GM12878 (cell line): ENCODE measurements around the gene DNAH1. TPM values are rescaled to one million over a fixed set of nuclear protein-coding genes. Genes with fewer than 3 reads are reported as not detected.

Experiments used
- ATAC-seq: fragments of 200-7000 bp; cut with Tn5 transposase; 3 replicates; pipeline ENCODE4 v1.9.1; 2020; ENCODE audit warnings: mild to moderate bottlenecking, moderate library complexity
- BruUV-seq: library from RNA; stranded (reverse); fragments of 400-500 nt; replicated peaks from 2 replicates; lab custom pipeline; 2021; lab: Mats Ljungman, UMichigan
- CTCF ChIA-PET: fragments of 300-600 bp; sonication (Branson Sonifier 250); formaldehyde crosslinking; extraction: SDS; loops from one replicate; lab custom pipeline; 2021; ENCODE audit warnings: inconsistent platforms; lab: Yijun Ruan, JAX
- POLR2A ChIA-PET: fragments of 350-600 bp; formaldehyde crosslinking; extraction: SDS; loops from one replicate; lab custom pipeline; 2021; ENCODE audit warnings: inconsistent platforms; lab: Charles Lee
- RAD21 ChIA-PET: fragments of 300-600 bp; sonication (Branson Sonifier 250); formaldehyde crosslinking; loops from one replicate; lab custom pipeline; 2023; ENCODE audit warnings: antibody characterized with exemption; ENCODE audit not compliant: unreplicated experiment; lab: Charles Lee
- SMC1A ChIA-PET: fragments of 300-600 bp; sonication (Branson Sonifier 250); formaldehyde crosslinking; loops from one replicate; lab custom pipeline; 2023; ENCODE audit not compliant: unreplicated experiment, uncharacterized antibody; lab: Charles Lee
- DNase-seq: peaks from one replicate; pipeline ENCODE4 v3.0.0-alpha.2; 2011; ENCODE audit warnings: low read depth, low spot score
- FAIRE-seq: peaks from 3 replicates; lab custom pipeline; 2011; peaks lifted over from hg19 to GRCh38; lab: Jason Lieb, UNC
- H2AFZ ChIP-seq: 2 replicates; pipeline ENCODE4 v1.6.0; 2011; ENCODE audit warnings: low read depth, low read length, control low read depth; ENCODE audit not compliant: control insufficient read depth
- H3K27ac ChIP-seq: 2 replicates; pipeline ENCODE4 v1.5.1; 2011; ENCODE audit warnings: control low read depth; ENCODE audit not compliant: control insufficient read depth, insufficient read depth
- H3K27me3 ChIP-seq, 2 experiments: replicated peaks in 1 of 2; 2 replicates each; pipeline versions ENCODE4 v1.6.0 to v1.6.1; 2011; ENCODE audit warnings: low read length in 1 of 2; ENCODE audit not compliant: control insufficient read depth in 2 of 2, insufficient read depth in 2 of 2
- H3K36me3 ChIP-seq, 2 experiments: 2 replicates each; pipeline ENCODE4 v1.5.1; 2011; ENCODE audit warnings: low read length in 1 of 2; ENCODE audit not compliant: control insufficient read depth in 2 of 2, insufficient read depth in 2 of 2
- H3K4me1 ChIP-seq: 2 replicates; pipeline ENCODE4 v1.6.1; 2011; ENCODE audit warnings: mild to moderate bottlenecking, low read length, moderate library complexity, mixed read lengths; ENCODE audit not compliant: control insufficient read depth, insufficient read depth
- H3K4me2 ChIP-seq: 2 replicates; pipeline ENCODE4 v1.6.0; 2011; ENCODE audit warnings: control low read depth; ENCODE audit not compliant: control insufficient read depth, insufficient read depth
- H3K4me3 ChIP-seq: fragments of 200-600 bp; sonication (generic); 2 replicates; pipeline ENCODE4 v1.5.1; 2016
- H3K79me2 ChIP-seq: 2 replicates; pipeline ENCODE4 v1.6.0; 2011; ENCODE audit warnings: low read length; ENCODE audit not compliant: control insufficient read depth, insufficient read depth
- H3K9ac ChIP-seq: 2 replicates; pipeline ENCODE4 v1.8.0; 2011; ENCODE audit warnings: low read length, control low read depth, mixed read lengths; ENCODE audit not compliant: control insufficient read depth, insufficient read depth
- H3K9me3 ChIP-seq: replicated peaks from 3 replicates; pipeline ENCODE4 v1.5.1; 2011; ENCODE audit warnings: mild to moderate bottlenecking, low read length; ENCODE audit not compliant: control insufficient read depth, insufficient read depth
- H4K20me1 ChIP-seq: 2 replicates; pipeline ENCODE4 v1.6.0; 2011; ENCODE audit not compliant: control insufficient read depth, insufficient read depth
- BMI1 ChIP-seq: fragments of 450-650 bp; IDR thresholded peaks from 2 replicates; pipeline ENCODE4 v1.6.1; 2016; ENCODE audit warnings: mild to moderate bottlenecking, moderate library complexity, borderline replicate concordance
- CHD4 ChIP-seq: fragments of 200-600 bp; sonication (generic); IDR thresholded peaks from 2 replicates; pipeline ENCODE4 v1.6.1; 2016; ENCODE audit warnings: mild to moderate bottlenecking
- CREB1 ChIP-seq: IDR thresholded peaks from 2 replicates; pipeline ENCODE4 v1.6.1; 2012; ENCODE audit warnings: low read depth, mild to moderate bottlenecking, inconsistent platforms
- CTCF ChIP-seq, 3 experiments: IDR thresholded peaks in 2 of 3; conservative IDR thresholded peaks in 1 of 3; 2 replicates each; pipeline ENCODE4 v1.5.1; 2011; ENCODE audit warnings: low read depth in 3 of 3, low read length in 3 of 3, mild to moderate bottlenecking in 3 of 3, control low read depth in 2 of 3, moderate library complexity in 2 of 3, inconsistent platforms in 1 of 3, mixed read lengths in 1 of 3; ENCODE audit not compliant: control insufficient read depth in 2 of 3, insufficient read depth in 1 of 3; ENCODE audit errors: extremely low read depth in 1 of 3
- ETV6 ChIP-seq, 2 experiments: fragments of 450-650 bp in 1 of 2; IDR thresholded peaks in 1 of 2; conservative IDR thresholded peaks in 1 of 2; 2 replicates each; pipeline ENCODE4 v1.6.1; 2014; ENCODE audit warnings: antibody characterized with exemption in 1 of 2, borderline replicate concordance in 1 of 2, low read depth in 1 of 2, mild to moderate bottlenecking in 1 of 2, moderate library complexity in 1 of 2
- MAX ChIP-seq: IDR thresholded peaks from 2 replicates; pipeline ENCODE4 v1.6.1; 2012; ENCODE audit warnings: low read depth, low read length, improper control_type of control experiment
- MTA2 ChIP-seq: fragments of 450-650 bp; IDR thresholded peaks from 2 replicates; pipeline ENCODE4 v1.6.1; 2016; ENCODE audit warnings: low read depth, mild to moderate bottlenecking, moderate library complexity
- NFYB ChIP-seq: IDR thresholded peaks from 2 replicates; pipeline ENCODE4 v1.6.1; 2011; ENCODE audit warnings: low read depth, mild to moderate bottlenecking, low read length, improper control_type of control experiment, moderate library complexity; ENCODE audit not compliant: insufficient read depth
- PAX8 ChIP-seq: fragments of 450-650 bp; IDR thresholded peaks from 2 replicates; pipeline ENCODE4 v1.6.1; 2017; ENCODE audit warnings: mild to moderate bottlenecking, moderate library complexity
- PML ChIP-seq: IDR thresholded peaks from 2 replicates; pipeline ENCODE4 v1.6.1; 2012; ENCODE audit warnings: low read length, inconsistent platforms
- RUNX3 ChIP-seq: IDR thresholded peaks from 2 replicates; pipeline ENCODE4 v1.6.1; 2012; ENCODE audit warnings: low read length, inconsistent platforms
- SMAD5 ChIP-seq: IDR thresholded peaks from 2 replicates; pipeline ENCODE4 v1.6.1; 2016; ENCODE audit warnings: antibody characterized with exemption, low read depth
- TCF12 ChIP-seq: IDR thresholded peaks from 2 replicates; pipeline ENCODE4 v1.6.1; 2011; ENCODE audit warnings: low read depth, mild to moderate bottlenecking, low read length
- ZBTB11 ChIP-seq: fragments of 450-650 bp; formaldehyde crosslinking; IDR thresholded peaks from 2 replicates; pipeline ENCODE4 v1.5.0; 2022; ENCODE audit warnings: mild to moderate bottlenecking, missing genetic modification characterization
- ZNF207 ChIP-seq: fragments of 450-650 bp; IDR thresholded peaks from 2 replicates; pipeline ENCODE4 v1.6.1; 2014; ENCODE audit warnings: antibody characterized with exemption, mild to moderate bottlenecking, borderline replicate concordance
- ZNF274 ChIP-seq: IDR thresholded peaks from one replicate; pipeline ENCODE4 v1.8.0; 2011; ENCODE audit not compliant: insufficient read length, insufficient read depth
- WGBS: methylation state at CpG from one replicate; pipeline ENCODE4 v1.1.6; 2016; ENCODE audit warnings: low lambda C conversion rate; ENCODE audit not compliant: insufficient replicate concordance, insufficient coverage; ENCODE audit errors: missing lambda C conversion rate; 5-methylcytosine and 5-hydroxymethylcytosine counted together
- in situ Hi-C: fragments of 300-500 bp; cut with MboI; formaldehyde crosslinking; loops from 9 replicates; pipeline ENCODE4 v1.14.3; 2018; ENCODE audit warnings: mixed read lengths
- intact Hi-C: fragments of 100-400 bp; cut with micrococcal nuclease; formaldehyde crosslinking; loops from one replicate; pipeline ENCODE4 v1.14.2; 2022; ENCODE audit not compliant: unreplicated experiment
- polyA plus RNA-seq, 11 experiments: library from polyadenylated mRNA; depleted of rRNA in 4 of 11; unstranded in 6 of 11; stranded (reverse) in 5 of 11; fragments of >200 nt; fragmentation: Nextera tagmentation in 4 of 11; fragmentation: Illumina TruSeq in 1 of 11; extraction: Ambion mirVana in 4 of 11; extraction: Trizol in 1 of 11; gene quantifications; 1 replicate in 1 of 11; 2 replicates in 10 of 11; pipeline versions ENCODE4 v1.2.1 to v1.2.3, GENCODE V29; 2011 to 2016; ENCODE audit warnings: inconsistent platforms in 2 of 11, missing spikeins in 2 of 11, low read depth in 1 of 11
- total RNA-seq, 4 experiments: library from RNA; depleted of rRNA in 3 of 4; stranded (reverse); fragments of >200 nt in 3 of 4; fragmentation: Illumina TruSeq in 1 of 4; extraction: Trizol in 1 of 4; gene quantifications; 2 replicates each; pipeline versions ENCODE4 v1.2.1 to v1.2.3, GENCODE V29; 2013 to 2021

The DNAH1 gene
- total and polyA plus RNA-seq, 10 of the 15 experiments (the other 5 are each of a cell fraction or from before 2014, with no cell fraction given) = 0.31 to 5.8 (median 2.7) TPM

- no peak for TF ChIP-seq NFYB
- TF ChIP-seq TCF12 = no peak
- TF ChIP-seq ZBTB11 = no peak
- no peak for TF ChIP-seq MAX
- TF ChIP-seq PAX8 = no peak
Measured at GRCh38 chr3:52354676-52355075, 38.6 kb downstream of the DNAH1 start (continued).

- ATAC-seq = no peak
- no peak overlapping the region for H3K9ac ChIP-seq
- 86% methylated on average over 11 of the region's 11 CpGs for WGBS
Measured at GRCh38 chr3:52355526-52355925, 39.4 kb downstream of the DNAH1 start.

More at GRCh38 chr3:52355526-52355925, 39.4 kb downstream of the DNAH1 start:
- H2AFZ ChIP-seq = no peak overlapping the region
- H3K36me3 ChIP-seq = no peaks in the 10 kb centered on the region
- in situ Hi-C loops (no loop called here), intact Hi-C loops (no loop called here)
- H3K4me2 ChIP-seq = no peak overlapping the region
- POLR2A ChIA-PET = no interaction called here
- no peak overlapping the region for H3K27ac ChIP-seq
- H3K4me3 ChIP-seq = no peak overlapping the region
- CTCF ChIA-PET = no interaction called here
- no peaks in the 10 kb centered on the region for H4K20me1 ChIP-seq
- TF ChIP-seq PML (no peak), MTA2 (no peak), RUNX3 (no peak), ZNF274 (no peak), CHD4 (no peak), BMI1 (no peak), ETV6 (conservative IDR thresholded peaks at IDR 0.05 in 1 of 2, IDR thresholded peaks at IDR 0.05 in 1 of 2; ENCODE audit: borderline replicate concordance in 1 of 2, low read depth in 1 of 2) (no peak), SMAD5 (no peak), ZNF207 (no peak), CTCF (IDR thresholded peaks at IDR 0.05 in 2 of 3, conservative IDR thresholded peaks at IDR 0.05 in 1 of 3; ENCODE audit: control insufficient read depth in 2 of 3, extremely low read depth in 1 of 3, insufficient read depth in 1 of 3, low read depth in 3 of 3, low read length in 3 of 3) (no peak), CREB1 (no peak)
- DNase-seq (no peak), FAIRE-seq (no peak)
- RAD21 ChIA-PET = no interaction called here
- H3K4me1 ChIP-seq = no peaks in the 10 kb centered on the region
- BruUV-seq = no TSS peak
- SMC1A ChIA-PET = interaction anchor here (1.1 kb wide), 1 partner anchor 83 kb away, joined by 3 read pairs; no protein-coding TSS in a partner anchor
- no peaks in the 10 kb centered on the region for H3K79me2 ChIP-seq
- no peaks in the 10 kb centered on the region for H3K9me3 ChIP-seq
- no peaks in the 10 kb centered on the region for H3K27me3 ChIP-seq
